Psoas muscle (tissue), 8 donors: ENCODE data around the gene PIGBOS1. TPM values are rescaled to one million over a fixed set of nuclear protein-coding genes. Genes with fewer than 3 reads are reported as not detected.
"Not testable (repeated sequence)": the region's sequence is repeated elsewhere in the genome, so short reads cannot be mapped to it uniquely, and the experiment has no call there.

Experiments
- ATAC-seq, 4 donors: fragments of 200-7000 bp; cut with Tn5 transposase; one replicate each; pipeline ENCODE4 v1.9.1; 2020; ENCODE audit warnings: moderate library complexity in 3 of 4, mild to moderate bottlenecking in 2 of 4
- DNase-seq, 2 donors: peaks; one replicate each; pipeline ENCODE4 v3.0.0-alpha.2; 2020
- H3K27ac ChIP-seq: fragments of 200-600 bp; one replicate; pipeline ENCODE4 v1.8.0; 2022
- H3K27me3 ChIP-seq, 3 donors: fragments of 200-600 bp in 1 of 3; one replicate each; pipeline versions ENCODE4 v1.6.1 to v1.8.0; 2013 to 2022; ENCODE audit warnings: low read length in 2 of 3, mild to moderate bottlenecking in 2 of 3, moderate library complexity in 1 of 3; ENCODE audit not compliant: insufficient read depth in 3 of 3
- H3K36me3 ChIP-seq, 2 donors: fragments of 200-600 bp in 1 of 2; one replicate each; pipeline versions ENCODE4 v1.6.1 to v1.8.0; 2013 to 2022; ENCODE audit warnings: low read depth in 1 of 2, mild to moderate bottlenecking in 1 of 2, moderate library complexity in 1 of 2; ENCODE audit not compliant: insufficient read depth in 1 of 2
- H3K4me1 ChIP-seq: fragments of 200-600 bp; one replicate; pipeline ENCODE4 v1.8.0; 2022
- H3K4me3 ChIP-seq: fragments of 200-600 bp; one replicate; pipeline ENCODE4 v1.8.0; 2022; ENCODE audit warnings: mild to moderate bottlenecking
- H3K9me3 ChIP-seq: fragments of 200-600 bp; one replicate; pipeline ENCODE4 v1.8.0; 2022
- CTCF ChIP-seq: fragments of 200-600 bp; IDR thresholded peaks from one replicate; pipeline ENCODE4 v1.8.0; 2022; ENCODE audit warnings: antibody characterized with exemption
- WGBS, 3 donors: extraction: QIAGEN DNeasy Blood & Tissue Kit; methylation state at CpG; one replicate each; pipeline versions ENCODE4 v1.1.6 to v1.1.7; 2013; 5-methylcytosine and 5-hydroxymethylcytosine counted together
- intact Hi-C, 2 donors: fragments of 100-400 bp; cut with DNase I; formaldehyde crosslinking; loops; one replicate each; pipeline versions ENCODE4 v1.11.0 to v1.14.2; 2022
- polyA plus RNA-seq, 3 donors: library from polyadenylated mRNA; stranded (reverse); fragments of 200-250 nt; gene quantifications; one replicate each; pipeline ENCODE4 v1.2.3, GENCODE V29; 2013
- total RNA-seq, 4 donors: library from RNA; stranded (reverse); fragmentation: NEBNext Ultra II Directional in 2 of 4; extraction: Animal tissue kit (Norgen Biotek cat#: 25700) in 2 of 4; gene quantifications; one replicate each; pipeline versions ENCODE4 v1.2.1 to v1.2.4, GENCODE V29; 2021 to 2023
- donor health status: healthy with polysubstance abuse.
- donor health status: DM: no; HTN: no; CAD: no; lungs with moderate emphysema.
- donor health status: Bipolar disorder and iron deficiency.
- donor health status: healthy.
- donor health status: DM: yes; HTN: yes; CAD: no.
- donor health status: DM: no; HTN: no; CAD: no.
- donor health status: DM: no; HTN: no; CAD: no.
- donor health status: DM: yes; HTN: yes; CAD: no.

The PIGBOS1 gene
- total and polyA plus RNA-seq, 7 donors = 3.5 to 21.3 (median 7.6) TPM

DNA sequence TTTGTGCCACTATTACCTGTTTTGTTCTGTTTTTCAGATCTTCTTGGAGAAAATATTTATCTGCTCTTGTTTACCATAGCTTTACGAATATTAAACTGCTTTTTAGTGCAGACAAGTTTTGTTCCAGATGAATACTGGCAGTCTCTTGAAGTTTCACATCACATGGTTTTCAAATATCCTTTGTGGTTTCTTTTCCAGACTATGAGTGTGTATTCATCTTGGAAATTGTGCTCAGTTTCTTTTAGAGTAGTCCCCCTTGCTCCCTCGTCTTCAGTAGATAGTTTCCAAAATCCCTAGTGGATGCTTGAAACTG lies 1.3 kb upstream of the PIGBOS1 start:
- Histone ChIP-seq H3K36me3 (peaks cover 0 to 4% of the 10 kb centered on the region in 2 donors), H3K4me3 (no peak overlapping the region), H3K9me3 (no peaks in the 10 kb centered on the region), H3K4me1 (peaks cover 8% of the 10 kb centered on the region), H3K27me3 (no peaks in the 10 kb centered on the region), H3K27ac (no peak overlapping the region)
- DNase-seq (no peak), ATAC-seq (no peak)
- 50 to 65% (median 57%) methylated on average over 2 of the region's 2 CpGs for WGBS, 3 donors
- no peak for TF ChIP-seq CTCF
- intact Hi-C loops = loop anchor here in 1 of 2 donors (10.0 kb wide), 1 partner anchor 115 kb away; no protein-coding TSS in a partner anchor

GRCh38 chr15:55319537-55320237 lies 764 bp upstream of the PIGBOS1 start:
- no peaks in the 10 kb centered on the region for H3K27me3 ChIP-seq
- DNase-seq (no peak), ATAC-seq (no peak)
- H3K27ac ChIP-seq = no peak overlapping the region
- H3K9me3 ChIP-seq = no peaks in the 10 kb centered on the region
- H3K4me3 ChIP-seq = peak overlapping the region; percentile 91
- intact Hi-C loops = loop anchor here (5.0 to 10.0 kb wide), 2 partner anchors 88 to 115 kb away; partner anchors contain the start of genes CCPG1 (in 1 of the 2) and PIERCE2 (in 1 of the 2)
- WGBS, 3 donors = 52 to 70% (median 60%) methylated on average over 4 of the region's 4 CpGs
- peaks cover 8% of the 10 kb centered on the region for H3K4me1 ChIP-seq
- H3K36me3 ChIP-seq = peaks cover 0 to 4% of the 10 kb centered on the region in 2 donors
- no peak for TF ChIP-seq CTCF

GRCh38 chr15:55302801-55303200 lies 16.1 kb downstream of the PIGBOS1 start:
- H3K9me3 ChIP-seq, DNase-seq, ATAC-seq, H3K4me3 ChIP-seq, H3K36me3 ChIP-seq, H3K4me1 ChIP-seq, intact Hi-C loops, H3K27ac ChIP-seq, H3K27me3 ChIP-seq: not testable (repeated sequence)
- WGBS, 3 donors = 94 to 100% (median 98%) methylated on average over 1 to 13 of the region's 32 CpGs

GRCh38 chr15:55297315-55297714 lies 21.6 kb downstream of the PIGBOS1 start:
- Histone ChIP-seq H3K4me3 (no peak overlapping the region), H3K27me3 (no peaks in the 10 kb centered on the region), H3K27ac (no peak overlapping the region), H3K4me1 (no peaks in the 10 kb centered on the region), H3K36me3 (no peaks in the 10 kb centered on the region), H3K9me3 (no peaks in the 10 kb centered on the region)
- intact Hi-C loops = no loop called here
- no peak for TF ChIP-seq CTCF
- DNase-seq (no peak), ATAC-seq (no peak)

- Histone ChIP-seq H3K4me1 (no peaks in the 10 kb centered on the region), H3K36me3 (no peaks in the 10 kb centered on the region), H3K4me3 (peak overlapping the region; percentile 68), H3K27ac (peak overlapping the region; percentile 54), H3K27me3 (peaks cover 0 to 6% (median 0%) of the 10 kb centered on the region in 3 donors), H3K9me3 (no peaks in the 10 kb centered on the region)
- WGBS, 3 donors = 16 to 24% (median 20%) methylated on average over 17 of the region's 17 CpGs
- peak; percentile 90 for TF ChIP-seq CTCF
- intact Hi-C loops = loop anchor here (1.0 to 5.0 kb wide), 2 partner anchors 73 to 74 kb away; no protein-coding TSS in a partner anchor
- DNase-seq (peak; percentile 82 to 90), ATAC-seq (peak; percentile 88 to 98 (median 91))
Observed at GRCh38 chr15:55290528-55291057, 28.3 kb downstream of the PIGBOS1 start.
